OCI-LY7 (cell line): ENCODE data around the gene PTPRM. TPM values are rescaled to one million over a fixed set of nuclear protein-coding genes. Genes with fewer than 3 reads are reported as not detected.

Source experiments
- BruUV-seq: library from RNA; stranded (reverse); fragments of 400-500 nt; replicated peaks from 2 replicates; lab custom pipeline; 2021; lab: Mats Ljungman, UMichigan
- CTCF ChIA-PET: fragments of 300-600 bp; sonication (Branson Sonifier 250); formaldehyde crosslinking; loops from one replicate; lab custom pipeline; 2022; ENCODE audit warnings: antibody characterized with exemption; ENCODE audit not compliant: unreplicated experiment; lab: Charles Lee
- POLR2A ChIA-PET: fragments of 300-600 bp; sonication (Branson Sonifier 250); formaldehyde crosslinking; loops from one replicate; lab custom pipeline; 2022; ENCODE audit warnings: antibody characterized with exemption; lab: Charles Lee
- DNase-seq: peaks from one replicate; pipeline ENCODE4 v3.0.0-alpha.2; 2015; ENCODE audit warnings: low spot score
- H2AFZ ChIP-seq: fragments of 200-600 bp; sonication (generic), shearing (Covaris generic); 2 replicates; pipeline ENCODE4 v1.6.1; 2014; ENCODE audit warnings: mild to moderate bottlenecking, antibody characterized with exemption, low read length, moderate library complexity
- H3K27ac ChIP-seq: fragments of 200-600 bp; sonication (generic); 2 replicates; pipeline ENCODE4 v1.5.1; 2014; ENCODE audit warnings: mixed run types, low read depth, mild to moderate bottlenecking, moderate library complexity, low read length, inconsistent platforms; ENCODE audit not compliant: poor library complexity, severe bottlenecking
- H3K36me3 ChIP-seq: fragments of 200-600 bp; sonication (generic); 2 replicates; pipeline ENCODE4 v1.6.1; 2014; ENCODE audit warnings: mild to moderate bottlenecking, antibody characterized with exemption, low read length, moderate library complexity, mixed read lengths; ENCODE audit not compliant: insufficient read depth
- H3K4me1 ChIP-seq: fragments of 200-600 bp; sonication (generic); 2 replicates; pipeline ENCODE4 v1.5.1; 2014; ENCODE audit warnings: mild to moderate bottlenecking, low read length; ENCODE audit not compliant: insufficient read depth, poor library complexity, severe bottlenecking
- H3K4me2 ChIP-seq: fragments of 200-600 bp; sonication (generic); 2 replicates; pipeline ENCODE4 v1.6.1; 2014; ENCODE audit warnings: mild to moderate bottlenecking, low read length
- H3K4me3 ChIP-seq: fragments of 200-600 bp; sonication (generic); 2 replicates; pipeline ENCODE4 v1.5.1; 2014; ENCODE audit warnings: mild to moderate bottlenecking, low read depth, low read length; ENCODE audit not compliant: poor library complexity, severe bottlenecking
- H3K79me2 ChIP-seq: fragments of 200-600 bp; sonication (generic); 2 replicates; pipeline ENCODE4 v1.6.1; 2016; ENCODE audit warnings: low read depth, mild to moderate bottlenecking, low read length, moderate library complexity, mixed read lengths; ENCODE audit not compliant: insufficient read depth
- H3K9me2 ChIP-seq: fragments of 200-600 bp; sonication (generic); 2 replicates; pipeline ENCODE4 v1.6.1; 2016; ENCODE audit warnings: mild to moderate bottlenecking, low read length, mixed read lengths; ENCODE audit not compliant: insufficient read depth
- H3K9me3 ChIP-seq: fragments of 200-600 bp; sonication (generic); 2 replicates; pipeline ENCODE4 v1.6.1; 2014; ENCODE audit warnings: mild to moderate bottlenecking, mixed run types, low read length, mixed read lengths
- H4K20me1 ChIP-seq: fragments of 200-600 bp; sonication (generic); 2 replicates; pipeline ENCODE4 v1.6.1; 2014; ENCODE audit warnings: mild to moderate bottlenecking, antibody characterized with exemption, low read length, moderate library complexity, mixed read lengths; ENCODE audit not compliant: insufficient read depth
- CTCF ChIP-seq: fragments of 200-600 bp; sonication (generic); conservative IDR thresholded peaks from 2 replicates; pipeline ENCODE4 v1.5.1; 2014; ENCODE audit warnings: mild to moderate bottlenecking, antibody characterized with exemption, low read length, moderate library complexity, mixed read lengths
- EZH2phosphoT487 ChIP-seq: fragments of 200-600 bp; sonication (generic); IDR thresholded peaks from 2 replicates; pipeline ENCODE4 v1.6.1; 2018; ENCODE audit warnings: low read depth, borderline replicate concordance, mild to moderate bottlenecking, mixed run types, antibody characterized with exemption, low read length, moderate library complexity, mixed read lengths
- intact Hi-C: fragments of 100-400 bp; cut with micrococcal nuclease; formaldehyde crosslinking; loops from one replicate; pipeline ENCODE4 v1.10.0; 2022; ENCODE audit not compliant: unreplicated experiment
- total RNA-seq, 2 experiments: library from RNA; depleted of rRNA in 1 of 2; stranded (reverse); fragments of >200 nt in 1 of 2; shearing (Covaris generic) in 1 of 2; gene quantifications; 2 replicates each; pipeline ENCODE4 v1.2.3, GENCODE V29; 2014 to 2022

PTPRM gene
- total RNA-seq, 2 experiments from 2014 or later: not detected

GRCh38 chr18:7624697-7625096, 57.6 kb downstream of the PTPRM start:
- H3K4me1 ChIP-seq: no peaks in the 10 kb centered on the region
- no peak for DNase-seq
- H3K4me3 ChIP-seq: no peak overlapping the region
- H3K79me2 ChIP-seq: no peaks in the 10 kb centered on the region
- ChIA-PET CTCF (no interaction called here), POLR2A (interaction anchor here (0.8 kb wide), 1 partner anchor 43 kb away, joined by 3 read pairs; no protein-coding TSS in a partner anchor)
- TF ChIP-seq EZH2phosphoT487: no peak
- no peak for TF ChIP-seq CTCF
- H4K20me1 ChIP-seq: no peaks in the 10 kb centered on the region
- no peaks in the 10 kb centered on the region for H3K9me2 ChIP-seq
- no TSS peak for BruUV-seq
- no peak overlapping the region for H3K27ac ChIP-seq
- no peak overlapping the region for H2AFZ ChIP-seq
- H3K4me2 ChIP-seq: no peak overlapping the region
- no peaks in the 10 kb centered on the region for H3K36me3 ChIP-seq
- intact Hi-C loops: no loop called here
- no peaks in the 10 kb centered on the region for H3K9me3 ChIP-seq

DNA sequence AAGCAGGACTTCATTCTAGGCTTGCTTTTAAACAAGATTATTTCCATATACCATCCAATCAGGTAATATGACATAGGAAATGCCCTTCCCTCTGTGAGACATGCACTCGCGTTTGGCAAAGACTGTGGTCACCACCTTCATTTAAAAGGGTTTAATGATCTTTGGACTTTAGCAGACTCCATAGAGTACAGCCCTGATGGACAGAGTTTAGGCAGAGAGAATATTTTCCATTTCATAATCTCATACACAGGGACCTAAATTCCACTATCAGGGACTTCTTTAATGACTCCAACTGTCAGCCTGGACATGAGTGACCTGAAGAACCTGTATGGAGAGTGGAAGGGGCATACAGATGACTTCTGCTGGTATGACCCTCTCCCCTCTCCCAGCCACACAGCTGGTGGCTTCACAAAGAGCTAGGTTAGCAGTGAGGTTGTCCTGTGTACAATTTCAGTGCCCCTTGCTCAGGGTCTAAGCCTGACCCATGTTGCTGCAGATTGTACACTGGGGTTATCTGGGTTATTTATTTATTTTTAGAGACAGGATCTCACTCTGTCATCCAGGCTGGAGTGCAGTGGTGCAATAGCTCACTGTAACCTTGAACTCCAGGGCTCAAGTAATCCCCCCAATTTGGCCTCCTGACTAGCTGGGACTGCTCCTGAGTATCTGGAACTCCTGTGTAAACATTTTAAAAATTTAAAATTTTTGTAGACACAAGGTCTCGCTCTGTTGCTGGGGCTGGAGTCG, 59.2 kb downstream of the PTPRM start:
- Histone ChIP-seq H3K4me2 (no peak overlapping the region), H3K9me3 (no peaks in the 10 kb centered on the region), H4K20me1 (no peaks in the 10 kb centered on the region), H3K4me1 (no peaks in the 10 kb centered on the region), H2AFZ (no peak overlapping the region), H3K4me3 (no peak overlapping the region), H3K79me2 (no peaks in the 10 kb centered on the region), H3K9me2 (no peaks in the 10 kb centered on the region), H3K36me3 (no peaks in the 10 kb centered on the region), H3K27ac (no peak overlapping the region)
- ChIA-PET POLR2A (no interaction called here), CTCF (no interaction called here)
- intact Hi-C loops: no loop called here
- TF ChIP-seq EZH2phosphoT487 (no peak), CTCF (no peak)
- BruUV-seq: no TSS peak
- no peak for DNase-seq

- no peak overlapping the region for H3K4me2 ChIP-seq
- intact Hi-C loops: no loop called here
Observed at GRCh38 chr18:7626922-7627440, 59.9 kb downstream of the PTPRM start.

More at GRCh38 chr18:7626922-7627440, 59.9 kb downstream of the PTPRM start:
- ChIA-PET CTCF (no interaction called here), POLR2A (no interaction called here)
- H3K9me2 ChIP-seq: no peaks in the 10 kb centered on the region
- H2AFZ ChIP-seq: no peak overlapping the region
- H4K20me1 ChIP-seq: no peaks in the 10 kb centered on the region
- DNase-seq: no peak
- no peaks in the 10 kb centered on the region for H3K4me1 ChIP-seq
- BruUV-seq: no TSS peak
- no peak overlapping the region for H3K4me3 ChIP-seq
- TF ChIP-seq CTCF (no peak), EZH2phosphoT487 (no peak)
- H3K79me2 ChIP-seq: no peaks in the 10 kb centered on the region
- H3K9me3 ChIP-seq: no peaks in the 10 kb centered on the region
- no peak overlapping the region for H3K27ac ChIP-seq
- H3K36me3 ChIP-seq: no peaks in the 10 kb centered on the region
